Erythroblast (primary cell): Measurements from ENCODE around the gene MYO18A.

ENCODE experiments used
- DNase-seq, 2 experiments: peaks; one replicate each; lab custom pipeline; 2025; lab: John Stamatoyannopoulos, UW
- GATA1 ChIP-seq: IDR thresholded peaks from 2 replicates; pipeline ENCODE4 v1.6.1; 2011; ENCODE audit warnings: low read depth, mild to moderate bottlenecking, control low read depth, low read length, moderate library complexity
- POLR2A ChIP-seq: IDR thresholded peaks from 2 replicates; pipeline ENCODE4 v1.6.1; 2011; ENCODE audit warnings: mild to moderate bottlenecking, low read length

Gene MYO18A

DNA sequence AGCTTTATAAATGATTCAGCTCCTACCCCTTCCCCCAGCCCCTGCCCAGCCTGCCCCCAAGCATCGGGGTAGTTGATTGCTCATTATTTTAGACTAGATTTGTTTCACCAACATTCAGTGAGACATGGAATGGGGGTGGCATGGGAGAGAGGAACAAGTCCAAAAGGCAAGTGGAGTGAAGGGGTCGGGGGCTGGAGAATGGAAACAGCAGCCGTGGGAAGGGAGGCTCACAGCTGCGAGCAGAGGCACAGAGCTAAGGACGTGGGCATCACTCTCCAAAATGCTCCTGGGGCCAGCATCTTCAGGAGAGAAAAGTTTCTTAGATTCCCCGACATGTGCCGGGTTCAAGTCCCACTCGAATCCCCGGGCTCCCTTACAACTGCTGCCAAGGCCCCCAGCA is 118.0 kb downstream of the MYO18A start:
- DNase-seq = no peak
- TF ChIP-seq GATA1 (no peak), POLR2A (no peak)

DNA sequence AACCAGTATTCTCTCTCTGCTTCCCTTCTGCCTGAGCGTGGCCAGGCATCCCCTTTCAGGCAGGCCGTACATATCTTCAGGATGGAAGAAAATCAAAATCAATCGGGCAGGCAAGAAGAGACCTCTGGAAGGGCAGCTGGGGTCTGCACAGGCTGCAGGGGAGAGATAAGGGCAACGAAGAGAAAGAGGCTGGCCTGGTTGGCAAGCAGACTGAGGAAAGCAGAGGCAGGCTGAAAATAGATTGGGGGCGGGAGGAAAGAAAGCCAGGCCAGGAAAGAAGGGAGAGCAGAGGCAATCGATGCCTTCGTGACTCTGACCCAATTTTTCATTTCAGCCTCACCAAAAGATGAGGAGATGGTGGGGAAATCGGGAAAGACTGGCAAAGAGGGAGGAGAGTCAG is 119.2 kb downstream of the MYO18A start:
- peak; percentile 10 to 47 for DNase-seq
- TF ChIP-seq GATA1 (no peak), POLR2A (no peak)

DNA sequence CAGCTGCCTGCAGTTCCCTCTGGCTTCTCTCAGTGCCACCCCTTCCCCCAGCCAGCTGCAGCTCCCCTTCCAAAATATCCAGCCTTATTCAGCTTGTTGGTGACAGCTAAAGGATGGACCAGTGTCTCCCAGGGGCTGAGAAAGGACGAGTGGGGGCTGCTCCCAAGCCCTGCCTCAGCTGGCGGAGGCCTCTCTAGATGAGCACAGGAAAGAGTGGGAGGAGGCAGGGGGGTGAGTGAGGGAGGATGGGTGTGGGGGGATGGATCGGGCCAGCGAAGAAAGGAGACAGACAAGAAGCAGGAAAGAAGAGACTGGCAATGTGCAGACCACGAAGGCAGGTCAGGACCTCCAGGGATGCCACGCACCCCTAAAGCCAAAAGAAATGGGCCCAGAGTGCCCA is 119.7 kb downstream of the MYO18A start:
- DNase-seq = no peak
- no peak for TF ChIP-seq GATA1
- TF ChIP-seq POLR2A = no peak

DNA sequence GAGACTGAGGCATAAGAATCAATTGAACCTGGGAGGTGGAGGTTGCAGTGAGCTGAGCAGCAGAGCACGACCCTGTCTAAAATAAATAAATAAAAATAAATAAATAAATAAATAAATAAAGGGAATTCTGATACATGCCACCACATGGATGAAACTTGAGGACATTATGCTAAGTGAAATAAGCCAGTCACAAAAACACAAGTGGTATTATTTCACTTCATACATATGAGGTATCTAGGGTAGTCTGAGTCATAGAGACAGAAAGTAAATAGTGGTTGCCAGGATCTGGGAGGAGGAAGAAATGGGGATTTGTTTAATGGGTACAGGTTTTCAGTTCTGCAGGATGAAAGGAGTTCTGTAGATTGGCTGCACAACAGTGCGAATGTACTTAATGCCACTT is 120.9 kb downstream of the MYO18A start:
- DNase-seq = no peak
- no peak for TF ChIP-seq GATA1
- TF ChIP-seq POLR2A = no peak

DNA sequence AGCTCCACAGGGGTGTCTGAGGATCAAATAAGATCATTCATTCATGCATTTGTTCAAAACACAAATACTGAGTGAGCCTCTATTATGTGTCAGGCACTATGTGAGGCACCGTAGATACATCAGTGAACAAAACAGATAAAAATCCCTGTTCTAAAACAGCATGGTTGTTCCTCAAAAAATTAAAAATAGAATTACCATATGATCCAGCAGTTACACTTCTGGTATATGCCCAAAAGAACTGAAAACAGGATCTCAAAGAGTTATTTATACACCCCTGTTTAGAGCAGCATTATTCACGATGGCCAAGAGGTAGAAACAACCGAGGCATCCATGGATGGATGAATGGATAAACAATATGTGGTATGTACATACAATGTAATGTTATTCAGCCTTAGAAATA is 121.8 kb downstream of the MYO18A start:
- DNase-seq = no peak
- TF ChIP-seq GATA1 = no peak
- no peak for TF ChIP-seq POLR2A

DNA sequence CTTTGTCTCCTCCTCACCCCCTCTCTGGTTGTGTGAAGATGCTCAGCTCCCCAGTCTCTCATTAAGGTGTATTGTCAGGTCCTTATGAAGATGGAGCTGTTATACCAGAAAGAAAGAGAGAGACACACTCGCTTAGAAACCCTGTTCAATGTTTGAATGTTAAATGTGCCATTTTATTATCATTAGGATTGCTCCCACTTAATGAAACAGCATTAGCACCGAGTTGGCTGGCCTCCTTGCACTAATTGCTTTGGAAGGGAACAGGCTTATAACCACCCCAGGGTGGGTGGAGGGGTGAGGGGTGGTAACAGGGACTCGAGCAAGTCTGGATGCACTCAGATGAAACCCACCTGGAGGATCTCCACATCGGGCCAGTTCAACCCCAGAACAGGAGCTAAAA is 122.8 kb downstream of the MYO18A start:
- TF ChIP-seq POLR2A (no peak), GATA1 (no peak)

DNA sequence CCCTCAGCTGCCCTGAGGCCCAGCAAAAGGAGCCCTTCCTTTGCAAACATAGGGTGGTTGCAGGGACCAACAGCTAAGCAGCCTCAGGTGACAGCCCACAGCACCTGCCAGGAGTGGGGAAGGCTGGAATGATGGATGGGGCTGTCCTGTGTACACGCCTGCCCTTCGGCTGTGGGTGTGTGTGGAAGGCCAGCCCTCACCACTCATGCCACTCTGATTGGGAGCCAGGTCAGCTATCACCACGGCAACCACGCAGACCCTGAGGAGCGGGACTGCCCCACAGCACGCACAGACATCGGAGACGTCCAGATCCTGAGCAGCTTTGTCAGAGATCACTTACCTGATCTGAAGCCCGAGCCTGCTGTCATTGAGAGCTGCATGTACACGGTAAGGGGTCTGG is 125.4 kb downstream of the MYO18A start:
- no peak for TF ChIP-seq GATA1
- TF ChIP-seq POLR2A = no peak
- no peak for DNase-seq

More for the DNA sequence above, 122.8 kb downstream of the MYO18A start:
- no peak for DNase-seq

DNA sequence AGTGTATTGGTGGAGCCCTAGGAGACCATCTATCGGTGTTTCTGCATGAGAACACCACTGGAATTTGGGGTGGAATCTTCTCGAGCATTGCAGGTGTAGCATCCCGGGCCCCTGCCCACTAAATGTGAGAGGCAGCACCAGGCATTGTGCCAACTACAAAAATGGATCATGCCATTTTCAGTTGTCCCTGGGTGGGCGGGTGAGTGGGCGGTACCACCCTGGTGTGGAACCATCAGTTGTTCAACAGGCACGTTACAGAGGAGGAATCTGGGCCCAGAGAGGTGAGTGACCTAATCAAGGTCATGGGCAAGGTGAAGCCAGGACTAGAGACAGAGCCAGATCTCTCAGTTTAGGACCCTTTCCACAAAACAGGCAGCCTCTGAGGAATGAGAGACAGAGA is 128.5 kb downstream of the MYO18A start:
- no peak for DNase-seq

DNA sequence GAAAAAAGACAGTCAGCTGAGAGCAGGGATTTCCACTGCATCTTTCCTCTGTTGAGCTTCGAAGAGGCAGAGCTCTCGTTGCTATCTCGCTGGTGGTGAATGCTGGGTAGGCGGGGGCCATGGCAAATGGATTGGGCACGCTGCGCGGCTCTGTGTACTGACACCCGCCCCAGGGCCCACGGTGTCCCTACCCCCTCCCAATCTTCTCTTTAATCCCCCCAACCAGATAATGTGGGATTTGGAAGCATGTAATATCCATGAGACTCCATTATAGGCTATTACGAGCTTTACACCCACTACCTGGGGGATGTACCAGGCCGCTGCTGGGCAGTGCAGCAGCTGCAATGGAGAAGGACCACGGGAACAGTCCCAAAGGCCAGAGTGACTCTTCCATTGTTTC is 129.0 kb downstream of the MYO18A start:
- no peak for DNase-seq
- TF ChIP-seq POLR2A (no peak), GATA1 (no peak)

More for the DNA sequence above, 128.5 kb downstream of the MYO18A start:
- TF ChIP-seq POLR2A = no peak
- TF ChIP-seq GATA1 = no peak

DNA sequence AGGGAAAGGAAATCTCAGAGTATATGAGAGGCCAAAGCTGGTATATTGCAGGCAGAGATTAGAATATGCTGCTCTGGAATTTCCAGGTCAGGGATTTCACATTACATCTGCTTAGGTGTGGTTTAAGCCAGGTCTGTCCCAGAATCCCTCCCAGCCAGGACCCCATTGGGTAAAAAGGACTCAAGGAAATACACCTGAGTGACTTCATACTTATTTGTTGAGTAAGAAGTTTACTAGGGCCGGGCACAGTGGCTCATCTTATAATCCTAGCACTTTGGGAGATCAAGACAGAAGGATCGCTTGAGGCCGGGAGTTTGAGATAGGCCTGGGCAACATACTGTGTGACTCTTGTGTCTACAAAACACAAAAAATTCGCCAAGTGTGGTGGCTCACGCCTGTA is 130.0 kb downstream of the MYO18A start:
- TF ChIP-seq POLR2A (no peak), GATA1 (no peak)
- no peak for DNase-seq

DNA sequence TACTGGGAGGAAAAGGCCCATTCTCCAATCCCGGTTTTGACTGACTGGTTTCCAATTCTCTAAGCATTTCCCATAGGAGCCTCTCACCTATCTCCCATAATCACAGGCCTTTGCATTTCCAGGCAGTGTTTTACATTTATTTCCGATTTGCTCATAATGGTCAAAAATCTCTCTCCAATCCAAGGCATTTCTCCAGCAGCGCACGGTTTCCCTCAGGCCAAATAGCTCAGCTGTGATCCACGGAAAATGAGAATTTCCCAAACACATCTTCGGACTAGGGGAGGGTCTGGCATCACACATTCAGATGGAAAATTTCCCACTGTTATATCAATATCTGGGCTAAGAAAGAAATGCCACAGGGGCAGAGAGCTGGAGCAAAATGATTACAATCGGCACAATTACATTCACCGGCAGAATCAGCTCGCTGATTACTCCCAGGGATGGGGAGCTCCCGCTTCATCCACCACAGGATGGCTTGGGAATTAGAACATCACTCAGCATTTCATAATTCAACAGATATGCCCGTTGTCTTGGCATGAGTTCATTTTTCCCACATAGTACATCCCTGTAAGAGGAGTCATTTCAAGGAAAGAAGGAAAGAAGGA is 130.6 kb downstream of the MYO18A start:
- TF ChIP-seq POLR2A (no peak), GATA1 (no peak)

DNA sequence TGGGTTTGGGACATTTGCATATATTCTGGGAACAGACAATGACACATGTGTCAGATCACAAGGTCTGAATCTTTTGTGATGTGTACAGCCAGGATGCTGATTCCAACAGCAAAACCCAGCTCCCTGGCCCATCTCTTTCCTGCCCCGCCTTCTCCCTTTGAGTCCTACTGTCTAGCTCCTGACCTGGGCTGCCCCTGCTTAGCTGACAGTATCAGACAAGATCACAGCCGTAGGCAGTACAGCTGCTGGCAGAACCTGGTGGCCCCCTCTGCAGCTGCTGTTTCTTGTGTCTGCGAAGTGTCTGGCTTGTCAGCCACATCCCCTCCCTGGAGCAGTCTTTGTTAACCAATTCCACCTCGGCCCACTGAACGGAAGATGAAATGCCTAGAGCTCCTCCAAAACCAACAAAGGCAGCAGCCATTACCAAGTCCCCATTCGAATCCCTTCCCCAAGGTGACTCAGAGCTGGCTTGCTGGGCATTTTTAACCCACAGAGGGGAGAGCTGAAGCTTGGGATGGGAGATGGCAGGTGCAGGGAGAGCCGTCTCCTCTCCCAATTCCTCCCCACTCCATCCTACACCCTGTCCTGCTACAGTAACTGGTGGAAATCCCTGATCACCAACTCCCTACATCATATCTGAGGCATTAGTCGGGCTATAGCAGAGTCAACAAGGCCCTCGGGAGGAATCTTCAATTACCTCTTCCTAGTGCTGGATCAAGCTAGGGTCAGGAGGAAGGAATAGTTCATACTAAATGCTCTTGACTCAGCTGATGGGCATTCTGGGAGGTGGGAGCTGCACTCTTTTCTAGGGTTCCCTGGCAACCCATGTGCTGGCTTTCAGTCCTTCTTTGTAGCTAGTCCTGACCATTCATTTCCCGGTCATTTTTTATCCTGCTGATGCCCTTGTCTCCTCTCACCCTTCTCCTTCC is 131.5 kb downstream of the MYO18A start:
- TF ChIP-seq POLR2A (no peak), GATA1 (no peak)
- no peak for DNase-seq

More for the DNA sequence above, 130.6 kb downstream of the MYO18A start:
- DNase-seq = no peak

DNA sequence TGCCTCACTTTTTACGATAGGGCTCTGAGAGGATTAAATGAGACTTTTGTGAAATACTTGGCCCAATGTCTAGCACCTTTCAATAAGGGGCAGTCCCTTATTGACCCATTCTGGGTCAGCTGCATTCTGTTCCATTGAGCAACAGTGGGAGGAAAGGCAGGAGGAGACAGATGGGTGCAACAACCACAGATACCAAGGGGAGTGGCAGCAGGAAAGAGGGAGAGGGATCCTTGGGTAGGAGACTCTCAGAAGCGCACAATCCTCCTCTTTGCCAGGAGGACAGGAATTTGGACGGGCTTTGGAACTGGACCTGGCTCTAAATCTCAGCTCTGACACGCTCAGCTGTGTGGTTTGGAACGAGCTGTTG is 133.7 kb downstream of the MYO18A start:
- DNase-seq = no peak
- no peak for TF ChIP-seq GATA1
- no peak for TF ChIP-seq POLR2A

DNA sequence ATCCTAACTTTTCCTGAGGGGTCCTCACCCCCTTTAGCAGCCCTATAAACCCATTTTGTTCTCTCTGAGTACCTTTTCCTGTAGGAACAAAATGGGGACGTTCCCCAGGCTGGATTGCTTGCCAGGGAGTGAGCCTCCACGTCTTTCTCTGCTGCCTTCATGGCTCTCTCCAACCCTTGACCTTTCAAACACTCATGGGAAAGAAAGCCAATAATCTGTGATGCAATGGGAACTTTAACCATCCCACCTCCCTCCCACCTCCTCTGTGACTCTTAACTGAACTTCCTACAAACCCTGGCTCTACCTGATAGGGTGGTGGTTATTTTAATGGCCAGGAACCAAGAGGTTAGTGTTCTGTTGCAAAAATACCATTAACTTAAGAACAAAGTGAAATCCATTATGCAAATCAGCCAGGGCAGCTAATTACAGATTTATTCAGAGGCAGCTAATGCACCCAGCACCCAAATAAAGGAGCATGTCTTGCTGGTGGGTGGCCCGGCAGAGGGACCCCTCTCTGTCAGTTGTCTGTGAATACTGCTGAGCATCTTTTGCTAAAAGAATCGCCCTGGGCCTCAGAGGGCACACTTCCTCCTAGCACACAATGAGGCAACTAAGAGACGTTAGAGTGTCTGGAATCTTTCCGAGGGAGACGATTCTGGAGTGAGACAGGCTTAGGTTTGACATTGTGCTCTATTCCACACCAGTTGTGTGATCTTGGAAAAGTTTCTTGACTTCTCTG is 134.3 kb downstream of the MYO18A start:
- no peak for DNase-seq
- TF ChIP-seq POLR2A (no peak), GATA1 (no peak)
